IPS DF 4.7 (cell line): Measurements from ENCODE around the gene SEPTIN3.

Experiments used
- DNase-seq: peaks from one replicate; pipeline ENCODE4 v3.0.0-alpha.2; 2013; ENCODE audit warnings: low spot score; ENCODE audit errors: extremely low read depth

Gene SEPTIN3

DNA sequence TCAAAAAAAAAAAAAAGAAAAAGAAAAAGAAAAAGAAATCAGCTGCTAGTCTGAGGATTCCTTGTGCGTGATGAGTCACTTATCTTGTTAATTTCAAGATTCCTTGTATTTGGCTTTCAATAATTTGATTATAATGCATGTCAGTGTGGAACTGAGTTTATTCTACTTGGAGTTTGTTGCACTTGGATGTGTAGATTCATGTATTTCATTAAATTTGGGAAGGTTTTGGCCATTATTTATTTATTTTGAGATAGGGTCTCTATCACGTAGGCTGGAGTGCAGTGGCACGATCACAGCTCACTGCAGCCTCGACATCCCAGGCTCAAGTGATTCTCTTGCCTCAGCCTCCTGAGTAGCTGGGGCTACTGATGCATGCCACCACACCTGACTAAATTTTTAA lies 44.1 kb downstream of the SEPTIN3 start:
- DNase-seq: no peak

DNA sequence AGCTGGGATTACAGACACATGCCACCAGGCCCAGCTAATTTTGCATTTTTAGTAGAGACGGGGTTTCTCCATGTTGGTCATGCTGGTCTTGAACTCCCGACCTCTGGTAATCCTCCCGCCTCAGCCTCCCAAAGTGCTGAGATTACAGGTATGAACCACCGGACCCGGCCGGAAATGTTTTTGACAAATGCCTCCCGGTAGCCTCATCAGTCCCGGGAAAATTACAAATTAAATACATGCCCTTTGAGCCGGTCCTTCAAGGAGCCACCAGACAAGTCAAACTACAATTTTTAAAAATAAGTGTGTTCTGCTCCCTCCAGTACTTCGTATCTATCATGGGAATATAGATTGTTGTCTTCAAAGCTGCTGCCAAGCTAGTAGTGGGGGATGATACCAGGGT lies 46.9 kb downstream of the SEPTIN3 start:
- DNase-seq: no peak

DNA sequence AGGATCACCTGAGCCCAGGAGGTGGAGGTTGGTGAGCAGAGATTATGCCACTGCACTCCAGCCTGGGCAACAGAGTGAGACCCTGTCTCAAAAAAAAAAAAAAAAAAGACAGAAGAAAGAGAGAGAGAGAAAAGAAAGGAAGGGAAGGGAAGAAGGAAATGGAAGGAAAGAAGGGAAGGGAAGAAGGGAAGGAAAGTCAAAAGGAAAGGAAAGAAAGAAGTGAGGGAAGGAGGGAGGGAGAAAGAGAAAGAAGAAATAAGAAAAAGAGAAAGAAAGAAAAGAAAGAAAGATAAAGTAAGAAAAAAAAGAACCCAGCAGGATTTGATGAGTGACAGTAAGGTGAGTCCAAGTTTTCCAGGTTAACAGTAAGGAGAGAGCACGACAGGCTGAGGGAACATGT lies 49.0 kb downstream of the SEPTIN3 start:
- DNase-seq: no peak
